Suprapubic skin (tissue), 4 donors: ENCODE data around the gene NXF2. TPM values are rescaled to one million over a fixed set of nuclear protein-coding genes. Genes with fewer than 3 reads are reported as not detected.
"Not testable (repeated sequence)": the region's sequence is repeated elsewhere in the genome, so short reads cannot be mapped to it uniquely, and the experiment has no call there.

Source experiments
- DNase-seq, 2 donors: peaks; one replicate each; pipeline ENCODE4 v3.0.0-alpha.2; 2019; ENCODE audit warnings: low spot score in 2 of 2
- H3K27ac ChIP-seq: fragments of 200-600 bp; sonication (generic); one replicate; pipeline ENCODE4 v1.5.1; 2019
- H3K27me3 ChIP-seq: fragments of 200-600 bp; sonication (generic); one replicate; pipeline ENCODE4 v1.5.1; 2019
- H3K36me3 ChIP-seq: fragments of 200-600 bp; sonication (generic); one replicate; pipeline ENCODE4 v1.5.1; 2019
- H3K4me1 ChIP-seq: fragments of 200-600 bp; sonication (generic); one replicate; pipeline ENCODE4 v1.5.1; 2019
- H3K4me3 ChIP-seq: fragments of 200-600 bp; sonication (generic); one replicate; pipeline ENCODE4 v1.5.1; 2019; ENCODE audit warnings: mild to moderate bottlenecking
- H3K9me3 ChIP-seq: fragments of 200-600 bp; sonication (generic); one replicate; pipeline ENCODE4 v1.5.1; 2019
- EP300 ChIP-seq: sonication (generic); formaldehyde crosslinking; IDR thresholded peaks from one replicate; pipeline ENCODE4 v1.6.1; 2017; ENCODE audit warnings: antibody characterized with exemption
- POLR2A ChIP-seq, 2 donors: fragments of 450-650 bp; IDR thresholded peaks; one replicate each; pipeline ENCODE4 v1.6.1; 2017; ENCODE audit warnings: antibody characterized with exemption in 2 of 2, mild to moderate bottlenecking in 2 of 2, moderate library complexity in 2 of 2
- POLR2AphosphoS5 ChIP-seq, 3 donors: sonication (generic); formaldehyde crosslinking; IDR thresholded peaks; one replicate each; pipeline ENCODE4 v1.6.1; 2017; ENCODE audit warnings: antibody characterized with exemption in 3 of 3
- whole genome bisulfite sequencing: methylation state at CpG from one replicate; pipeline ENCODE4 v1.1.5; 2018; 5-methylcytosine and 5-hydroxymethylcytosine counted together
- total RNA-seq, 4 donors: library from RNA; depleted of rRNA; stranded (reverse); fragments of >200 nt; gene quantifications; one replicate each; pipeline ENCODE4 v1.1.0, GENCODE V29; 2016
- TF ChIP-seq, protein P1 (sequence below), 2 donors: fragments of 200-600 bp in 1 of 2; fragments of 450-650 bp in 1 of 2; sonication (generic) in 1 of 2; IDR thresholded peaks; one replicate each; pipeline ENCODE4 v1.5.1; 2016 to 2019; ENCODE audit warnings: antibody characterized with exemption in 2 of 2, mild to moderate bottlenecking in 1 of 2, moderate library complexity in 1 of 2

NXF2 gene, protein sequence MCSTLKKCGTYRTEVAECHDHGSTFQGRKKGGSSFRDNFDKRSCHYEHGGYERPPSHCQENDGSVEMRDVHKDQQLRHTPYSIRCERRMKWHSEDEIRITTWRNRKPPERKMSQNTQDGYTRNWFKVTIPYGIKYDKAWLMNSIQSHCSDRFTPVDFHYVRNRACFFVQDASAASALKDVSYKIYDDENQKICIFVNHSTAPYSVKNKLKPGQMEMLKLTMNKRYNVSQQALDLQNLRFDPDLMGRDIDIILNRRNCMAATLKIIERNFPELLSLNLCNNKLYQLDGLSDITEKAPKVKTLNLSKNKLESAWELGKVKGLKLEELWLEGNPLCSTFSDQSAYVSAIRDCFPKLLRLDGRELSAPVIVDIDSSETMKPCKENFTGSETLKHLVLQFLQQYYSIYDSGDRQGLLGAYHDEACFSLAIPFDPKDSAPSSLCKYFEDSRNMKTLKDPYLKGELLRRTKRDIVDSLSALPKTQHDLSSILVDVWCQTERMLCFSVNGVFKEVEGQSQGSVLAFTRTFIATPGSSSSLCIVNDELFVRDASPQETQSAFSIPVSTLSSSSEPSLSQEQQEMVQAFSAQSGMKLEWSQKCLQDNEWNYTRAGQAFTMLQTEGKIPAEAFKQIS
- not detected for total RNA-seq

DNA sequence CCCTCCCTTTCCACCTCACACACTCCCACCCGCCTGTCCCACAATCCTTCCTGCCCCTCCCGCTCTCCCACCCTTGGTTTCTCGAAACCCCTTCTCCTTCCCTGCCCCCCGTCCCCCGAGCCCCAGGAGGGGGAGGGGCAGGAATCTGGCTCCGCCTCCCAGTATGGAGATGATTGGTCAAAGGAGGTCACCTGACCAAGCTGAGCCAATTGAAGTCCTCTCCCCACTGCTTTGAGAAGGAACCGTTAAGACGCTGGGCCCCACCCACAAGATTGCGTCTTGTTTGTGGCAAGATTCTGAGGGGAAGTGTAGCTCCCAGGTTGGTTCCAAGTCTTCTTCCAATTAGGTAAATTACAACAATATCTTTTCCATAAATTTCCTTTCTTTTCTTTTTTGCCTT is at the start of gene NXF2:
NXF2 (plus strand) TSS at position 275 of the 400 bp plus-strand sequence. CDS start 59,912 bp downstream, outside the sequence.
- not testable (repeated sequence) for DNase-seq, H3K36me3 ChIP-seq, H3K4me1 ChIP-seq, H3K27ac ChIP-seq, H3K9me3 ChIP-seq, H3K27me3 ChIP-seq, H3K4me3 ChIP-seq
- WGBS, result no CpG with 5 or more reads among the region's 9 CpGs

DNA sequence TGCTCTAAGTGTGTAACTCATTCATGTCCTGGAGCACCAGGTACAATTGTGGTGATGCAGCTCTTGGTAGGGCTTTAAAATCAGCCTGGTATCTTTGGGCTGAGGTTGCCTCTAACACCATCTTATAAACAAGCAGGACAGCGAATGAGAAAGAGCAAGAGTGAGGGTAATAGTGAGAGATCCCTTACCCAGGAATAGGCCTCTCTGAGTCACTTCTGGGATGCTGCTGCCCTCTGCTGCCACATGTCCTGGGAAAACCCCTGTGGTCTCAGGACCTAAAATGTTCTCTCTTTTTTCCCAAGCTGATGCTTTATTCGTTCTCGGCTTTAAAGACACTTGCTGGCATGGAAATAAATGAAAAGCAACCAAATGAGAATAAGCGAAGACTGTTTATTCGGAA is 39.0 kb upstream of the NXF2 start:
- H3K27me3 ChIP-seq, H3K4me3 ChIP-seq, H3K36me3 ChIP-seq, H3K27ac ChIP-seq, H3K9me3 ChIP-seq, DNase-seq, H3K4me1 ChIP-seq: not testable (repeated sequence)
- no CpG with 5 or more reads among the region's 5 CpGs for WGBS

DNA sequence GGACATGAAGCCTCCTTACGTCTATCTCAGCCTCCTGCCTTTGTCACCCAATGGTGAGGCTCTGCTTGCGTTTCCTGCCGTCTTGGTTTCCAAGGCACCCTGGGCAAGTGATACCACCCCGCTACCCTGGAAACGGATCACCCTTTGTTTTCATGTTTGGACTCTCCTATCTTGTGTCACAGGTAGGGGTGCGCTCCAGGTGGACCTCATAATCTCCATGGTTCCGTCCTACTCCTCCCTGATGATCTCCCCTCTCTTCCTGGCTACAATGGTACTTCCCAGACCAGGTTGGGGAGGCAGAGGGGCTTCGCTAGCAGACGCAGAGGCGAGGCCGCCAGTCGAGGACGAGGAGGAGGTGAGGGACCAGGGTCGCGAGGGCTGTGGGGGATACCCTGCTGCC is 32.0 kb upstream of the NXF2 start, which contains the start of gene TCP11X1:
TCP11X1 (plus strand) TSS at position 316 of the 400 bp plus-strand sequence.
- not testable (repeated sequence) for DNase-seq, H3K4me1 ChIP-seq, H3K27me3 ChIP-seq, H3K36me3 ChIP-seq, H3K4me3 ChIP-seq, H3K27ac ChIP-seq, H3K9me3 ChIP-seq
- no CpG with 5 or more reads among the region's 15 CpGs for WGBS

DNA sequence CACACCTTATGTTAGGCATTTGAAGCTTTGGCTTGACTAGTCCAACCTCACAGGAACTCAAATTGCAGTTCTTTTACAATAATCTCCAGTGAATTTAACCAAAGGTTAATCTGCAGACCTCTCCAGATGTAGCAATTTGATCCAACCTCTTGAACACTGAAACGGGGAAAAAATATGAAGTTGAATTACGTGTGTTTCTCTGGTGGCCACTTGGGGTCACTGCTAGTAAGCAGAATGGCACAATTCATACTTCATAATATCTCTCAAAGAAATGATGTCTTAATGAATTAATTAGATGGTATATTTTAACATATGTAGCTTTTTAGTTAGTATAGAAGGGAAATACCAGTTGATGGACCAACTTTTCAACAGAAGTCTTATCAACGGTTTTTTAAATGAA is 30.5 kb upstream of the NXF2 start:
- not testable (repeated sequence) for H3K27me3 ChIP-seq, H3K4me1 ChIP-seq, DNase-seq, H3K4me3 ChIP-seq, H3K36me3 ChIP-seq, H3K9me3 ChIP-seq, H3K27ac ChIP-seq
- WGBS, result no CpG with 5 or more reads among the region's 3 CpGs

DNA sequence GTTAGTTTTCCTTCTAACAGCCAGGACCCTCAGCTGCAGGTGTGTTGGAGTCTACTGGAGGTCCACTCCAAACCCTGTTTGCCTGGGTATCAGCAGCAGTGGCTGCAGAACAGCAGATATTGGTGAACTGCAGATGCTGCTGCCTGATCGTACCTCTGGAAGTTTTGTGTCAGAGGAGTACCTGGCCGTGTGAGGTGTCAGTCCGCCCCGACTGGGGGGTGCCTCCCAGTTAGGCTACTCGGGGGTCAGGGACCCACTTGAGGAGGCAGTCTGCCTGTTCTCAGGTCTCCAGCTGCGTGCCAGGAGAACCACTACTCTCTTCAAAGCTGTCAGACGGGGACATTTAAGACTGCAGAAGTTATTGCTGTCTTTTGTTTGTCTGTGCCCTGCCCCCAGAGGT is 11.3 kb upstream of the NXF2 start:
- H3K9me3 ChIP-seq, result not testable (repeated sequence)

DNA sequence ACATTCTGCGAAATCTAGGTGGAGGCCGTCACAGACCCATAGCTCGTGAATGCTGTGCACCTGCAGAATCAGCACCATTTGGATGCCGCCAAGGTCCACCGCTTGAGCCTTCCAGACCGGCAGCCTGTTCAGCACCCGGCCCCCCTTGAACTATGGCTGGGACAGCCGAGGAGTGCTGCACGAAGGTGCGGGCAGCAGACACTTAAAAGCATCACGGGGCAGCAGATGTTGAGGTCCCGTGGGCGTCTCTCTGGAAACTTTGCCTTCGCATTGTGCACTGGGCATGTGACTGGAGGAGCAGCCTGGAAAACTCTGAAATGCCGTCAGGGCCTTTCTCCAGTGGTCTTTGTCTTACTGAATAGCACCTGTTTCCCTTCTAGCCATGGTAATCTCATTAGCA is 6.7 kb upstream of the NXF2 start:
- WGBS, result no CpG with 5 or more reads among the region's 15 CpGs
- H3K9me3 ChIP-seq, H3K27ac ChIP-seq, H3K4me1 ChIP-seq, H3K36me3 ChIP-seq, H3K4me3 ChIP-seq, H3K27me3 ChIP-seq, DNase-seq: not testable (repeated sequence)

More for the DNA sequence above, 11.3 kb upstream of the NXF2 start:
- H3K4me1 ChIP-seq, H3K27ac ChIP-seq, H3K36me3 ChIP-seq, H3K4me3 ChIP-seq, H3K27me3 ChIP-seq: not testable (repeated sequence)
- WGBS, result no CpG with 5 or more reads among the region's 7 CpGs
- DNase-seq, result peak in 1 of 2 donors; percentile 24

DNA sequence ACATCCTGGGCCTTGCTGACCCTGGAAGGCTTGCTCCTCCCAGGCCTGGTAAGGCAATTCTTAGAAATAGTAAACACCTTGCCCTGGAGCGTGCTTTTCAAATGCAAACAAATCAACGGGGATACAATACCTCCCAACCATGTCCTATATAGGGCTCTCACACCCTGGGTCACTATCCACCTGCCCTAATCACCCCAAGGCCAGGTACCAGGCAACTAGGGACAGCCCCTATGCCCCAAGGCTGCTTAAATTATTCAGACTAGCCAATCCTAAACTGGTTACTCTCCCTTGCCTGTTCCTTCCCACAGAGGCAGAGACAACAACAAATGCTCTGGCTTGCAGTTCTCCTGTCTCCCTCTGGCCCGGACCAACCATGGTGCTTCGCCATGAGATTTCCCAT is 25.3 kb downstream of the NXF2 start:
- DNase-seq, H3K4me1 ChIP-seq, H3K27ac ChIP-seq, H3K9me3 ChIP-seq, H3K36me3 ChIP-seq, H3K27me3 ChIP-seq, H3K4me3 ChIP-seq: not testable (repeated sequence)
- no CpG with 5 or more reads among the region's 4 CpGs for WGBS

DNA sequence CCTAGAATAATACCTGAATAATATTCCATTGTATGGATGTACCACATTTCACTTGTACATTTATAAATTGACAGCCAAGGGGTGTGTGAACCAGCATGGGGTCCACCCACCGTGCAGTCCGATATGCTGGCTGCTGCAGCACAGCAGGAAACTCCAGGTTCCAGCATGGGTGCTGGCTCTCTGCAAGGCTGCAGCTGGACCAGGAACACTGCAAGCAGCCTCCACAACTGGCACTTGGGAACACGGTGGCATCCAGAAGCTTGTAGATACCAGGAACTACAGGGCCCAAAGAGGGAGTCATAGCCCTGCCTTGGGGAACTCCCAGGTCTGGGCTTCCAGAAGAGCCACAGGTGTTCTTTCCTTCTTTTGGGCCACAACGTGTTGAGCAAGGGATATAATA is 91.2 kb downstream of the NXF2 start:
- Histone ChIP-seq H3K4me1 (no peaks in the 10 kb centered on the region), H3K4me3 (no peak overlapping the region), H3K27me3 (no peaks in the 10 kb centered on the region), H3K36me3 (no peaks in the 10 kb centered on the region), H3K9me3 (no peaks in the 10 kb centered on the region), H3K27ac (no peak overlapping the region)
- TF ChIP-seq POLR2AphosphoS5 (IDR thresholded peaks at IDR 0.05) (no peak), EP300 (no peak), POLR2A (IDR thresholded peaks at IDR 0.05) (no peak)
- TF ChIP-seq, protein P1, sequence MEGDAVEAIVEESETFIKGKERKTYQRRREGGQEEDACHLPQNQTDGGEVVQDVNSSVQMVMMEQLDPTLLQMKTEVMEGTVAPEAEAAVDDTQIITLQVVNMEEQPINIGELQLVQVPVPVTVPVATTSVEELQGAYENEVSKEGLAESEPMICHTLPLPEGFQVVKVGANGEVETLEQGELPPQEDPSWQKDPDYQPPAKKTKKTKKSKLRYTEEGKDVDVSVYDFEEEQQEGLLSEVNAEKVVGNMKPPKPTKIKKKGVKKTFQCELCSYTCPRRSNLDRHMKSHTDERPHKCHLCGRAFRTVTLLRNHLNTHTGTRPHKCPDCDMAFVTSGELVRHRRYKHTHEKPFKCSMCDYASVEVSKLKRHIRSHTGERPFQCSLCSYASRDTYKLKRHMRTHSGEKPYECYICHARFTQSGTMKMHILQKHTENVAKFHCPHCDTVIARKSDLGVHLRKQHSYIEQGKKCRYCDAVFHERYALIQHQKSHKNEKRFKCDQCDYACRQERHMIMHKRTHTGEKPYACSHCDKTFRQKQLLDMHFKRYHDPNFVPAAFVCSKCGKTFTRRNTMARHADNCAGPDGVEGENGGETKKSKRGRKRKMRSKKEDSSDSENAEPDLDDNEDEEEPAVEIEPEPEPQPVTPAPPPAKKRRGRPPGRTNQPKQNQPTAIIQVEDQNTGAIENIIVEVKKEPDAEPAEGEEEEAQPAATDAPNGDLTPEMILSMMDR (IDR thresholded peaks at IDR 0.05), result no peak
- peak in 1 of 2 donors; percentile 32 for DNase-seq
- WGBS, result 62% methylated on average over 2 of the region's 4 CpGs
